ENCODE measurements around the gene PHF14. TPM values are rescaled to one million over a fixed set of nuclear protein-coding genes. Genes with fewer than 3 reads are reported as not detected.

Gene PHF14
- total RNA-seq, 1 experiment from 2014 or later = 50.8 TPM

DNA sequence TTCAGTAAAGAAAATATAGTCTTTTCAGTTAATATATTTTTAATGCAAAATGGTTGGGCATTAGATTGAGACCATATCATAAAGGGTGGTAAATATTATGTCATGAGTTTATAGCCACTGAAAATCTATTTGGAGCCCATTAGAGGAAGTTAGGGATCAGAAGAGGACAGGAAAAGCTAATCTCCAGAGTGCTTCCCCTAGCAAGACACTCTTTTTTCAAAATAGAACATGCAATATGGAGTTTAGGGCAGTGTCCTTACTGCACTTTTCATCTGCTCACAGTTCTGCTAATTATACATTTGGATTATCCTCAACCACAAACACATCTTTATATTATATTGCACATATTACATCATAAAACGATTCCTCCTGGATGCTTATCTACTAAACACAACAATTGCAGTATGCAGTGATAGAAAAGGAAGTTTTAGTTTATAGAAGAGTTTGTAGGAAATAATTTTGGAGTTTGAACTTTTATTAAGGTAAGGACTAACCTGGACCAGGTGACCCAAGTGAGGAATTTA, 159.8 kb downstream of the PHF14 start:
- H3K4me1 Mint-ChIP-seq = peaks cover 6% of the 10 kb centered on the region in 2 experiments
- no peak overlapping the region for H3K18ac ChIP-seq (ENCODE audit: insufficient read length, low read depth, low read length)
- no peak overlapping the region for H3K9ac ChIP-seq (ENCODE audit: extremely low read depth, insufficient read length, low read length)
- WGBS (ENCODE audit: extremely low coverage, insufficient read length, low lambda C conversion rate) = 83% methylated on average over 1 of the region's 1 CpG
- no peak overlapping the region for H2BK120ac ChIP-seq (ENCODE audit: low read depth, low read length, poor library complexity, severe bottlenecking)
- TF ChIP-seq, protein P1, sequence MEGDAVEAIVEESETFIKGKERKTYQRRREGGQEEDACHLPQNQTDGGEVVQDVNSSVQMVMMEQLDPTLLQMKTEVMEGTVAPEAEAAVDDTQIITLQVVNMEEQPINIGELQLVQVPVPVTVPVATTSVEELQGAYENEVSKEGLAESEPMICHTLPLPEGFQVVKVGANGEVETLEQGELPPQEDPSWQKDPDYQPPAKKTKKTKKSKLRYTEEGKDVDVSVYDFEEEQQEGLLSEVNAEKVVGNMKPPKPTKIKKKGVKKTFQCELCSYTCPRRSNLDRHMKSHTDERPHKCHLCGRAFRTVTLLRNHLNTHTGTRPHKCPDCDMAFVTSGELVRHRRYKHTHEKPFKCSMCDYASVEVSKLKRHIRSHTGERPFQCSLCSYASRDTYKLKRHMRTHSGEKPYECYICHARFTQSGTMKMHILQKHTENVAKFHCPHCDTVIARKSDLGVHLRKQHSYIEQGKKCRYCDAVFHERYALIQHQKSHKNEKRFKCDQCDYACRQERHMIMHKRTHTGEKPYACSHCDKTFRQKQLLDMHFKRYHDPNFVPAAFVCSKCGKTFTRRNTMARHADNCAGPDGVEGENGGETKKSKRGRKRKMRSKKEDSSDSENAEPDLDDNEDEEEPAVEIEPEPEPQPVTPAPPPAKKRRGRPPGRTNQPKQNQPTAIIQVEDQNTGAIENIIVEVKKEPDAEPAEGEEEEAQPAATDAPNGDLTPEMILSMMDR (conservative IDR thresholded peaks at IDR 0.05) = no peak
- no peaks in the 10 kb centered on the region for H4K20me1 ChIP-seq (ENCODE audit: control insufficient read depth, insufficient read depth, insufficient read length)
- H2BK20ac ChIP-seq (ENCODE audit: low read depth, low read length, poor library complexity, severe bottlenecking) = no peak overlapping the region
- no peak overlapping the region for H3K27ac ChIP-seq (ENCODE audit: insufficient read length, low read depth, low read length)
- no peak overlapping the region for H2BK12ac ChIP-seq (ENCODE audit: insufficient read length, low read depth, low read length)
- no peak overlapping the region for H3T11ph ChIP-seq (ENCODE audit: low read length)
- no peaks in the 10 kb centered on the region for H3K79me2 ChIP-seq (ENCODE audit: insufficient read depth, low read length)
- H3K79me1 ChIP-seq (ENCODE audit: insufficient read depth, low read depth, low read length, poor library complexity, severe bottlenecking) = no peaks in the 10 kb centered on the region
- no peak overlapping the region for H3K4ac ChIP-seq (ENCODE audit: low read depth, low read length)
- H3K4me2 ChIP-seq (ENCODE audit: insufficient read depth, insufficient read length, low read length) = no peak overlapping the region
- no peaks in the 10 kb centered on the region for H3K27me3 ChIP-seq (ENCODE audit: insufficient read depth, low read length)
- H3K4me1 ChIP-seq (ENCODE audit: insufficient read depth, low read length) = no peaks in the 10 kb centered on the region
- no peak overlapping the region for H2AK5ac ChIP-seq (ENCODE audit: insufficient read length, low read length)
- no peak overlapping the region for H2BK15ac ChIP-seq (ENCODE audit: low read depth, low read length)
- H3K4me3 Mint-ChIP-seq = no peak overlapping the region
- H3K27ac Mint-ChIP-seq = no peak overlapping the region; a peak in 1 of 7 replicates
- no peak overlapping the region for H2AFZ ChIP-seq (ENCODE audit: low read length)
- H3K56ac ChIP-seq (ENCODE audit: insufficient read length, low read depth, low read length) = no peak overlapping the region
- no peak overlapping the region for H4K5ac ChIP-seq (ENCODE audit: insufficient read length, low read depth, low read length)
- no peak overlapping the region for H4K8ac ChIP-seq (replicated peaks; ENCODE audit: insufficient read length, low read depth, low read length)
- H3K36me3 Mint-ChIP-seq (ENCODE audit: insufficient read depth in 1 of 3, low read depth in 3 of 3) = peaks cover 0 to 5% (median 0%) of the 10 kb centered on the region in 3 experiments; a peak in 2 of 7 replicates
- H3K23ac ChIP-seq (ENCODE audit: insufficient read length, low read depth, low read length) = no peak overlapping the region
- H3K9me3 ChIP-seq (ENCODE audit: control insufficient read depth, low read depth, low read length) = no peaks in the 10 kb centered on the region
- H3K9me3 Mint-ChIP-seq = no peaks in the 10 kb centered on the region
- H3K14ac ChIP-seq (ENCODE audit: insufficient read depth, low read length) = no peak overlapping the region
- no peak for DNase-seq
- no peak overlapping the region for H4K91ac ChIP-seq (ENCODE audit: insufficient read length, low read depth, low read length)
- no peaks in the 10 kb centered on the region for H3K23me2 ChIP-seq (ENCODE audit: insufficient read length, low read depth, low read length, poor library complexity, severe bottlenecking)
- no peak overlapping the region for H2BK5ac ChIP-seq (ENCODE audit: insufficient read length, low read length)
- H3K27me3 Mint-ChIP-seq (ENCODE audit: low read depth) = no peaks in the 10 kb centered on the region

Measured in H9 (cell line).